Activated gamma-delta T cell (primary cell): ENCODE results near the gene ZNF407.
A peak's percentile ranks its signal among the peaks of the same experiment; 100 is the strongest.

ENCODE experiments used
- DNase-seq: peaks from one replicate; lab custom pipeline; 2025; lab: John Stamatoyannopoulos, UW

Gene ZNF407

GRCh38 chr18:74589021-74589420, 8.6 kb upstream of the ZNF407 start:
- no peak for DNase-seq

GRCh38 chr18:74589811-74590210, 7.9 kb upstream of the ZNF407 start:
- no peak for DNase-seq

GRCh38 chr18:74590671-74591070, 7.0 kb upstream of the ZNF407 start:
- DNase-seq = no peak

GRCh38 chr18:74595431-74595830, 2.2 kb upstream of the ZNF407 start:
- no peak for DNase-seq

- DNase-seq = peak; percentile 54
These were observed 522 bp upstream of the ZNF407 start for GRCh38 chr18:74597034-74597661.

- peak; percentile 58 for DNase-seq
These were observed 806 bp downstream of the ZNF407 start for GRCh38 chr18:74598350-74599001.

- no peak for DNase-seq
These were observed 6.7 kb downstream of the ZNF407 start for GRCh38 chr18:74604361-74604760.

GRCh38 chr18:74604774-74605173, 7.1 kb downstream of the ZNF407 start:
- DNase-seq = no peak

GRCh38 chr18:74608681-74609080, 11.0 kb downstream of the ZNF407 start:
- DNase-seq = no peak

- DNase-seq = no peak
These were observed 11.9 kb downstream of the ZNF407 start for GRCh38 chr18:74609535-74609934.

- DNase-seq = no peak
These were observed 12.5 kb downstream of the ZNF407 start for GRCh38 chr18:74610051-74610615.

- no peak for DNase-seq
These were observed 13.2 kb downstream of the ZNF407 start for GRCh38 chr18:74610860-74611259.

- no peak for DNase-seq
These were observed 14.1 kb downstream of the ZNF407 start for GRCh38 chr18:74611765-74612164.

GRCh38 chr18:74613381-74613780, 15.7 kb downstream of the ZNF407 start:
- no peak for DNase-seq

GRCh38 chr18:74616494-74616893, 18.8 kb downstream of the ZNF407 start:
- no peak for DNase-seq

- no peak for DNase-seq
These were observed 19.8 kb downstream of the ZNF407 start for GRCh38 chr18:74617486-74617885.

- no peak for DNase-seq
These were observed 24.4 kb downstream of the ZNF407 start for GRCh38 chr18:74622072-74622471.

- no peak for DNase-seq
These were observed 25.6 kb downstream of the ZNF407 start for GRCh38 chr18:74623047-74623816.

- DNase-seq = no peak
These were observed 26.8 kb downstream of the ZNF407 start for GRCh38 chr18:74624466-74624865.

GRCh38 chr18:74625157-74625556, 27.5 kb downstream of the ZNF407 start:
- no peak for DNase-seq

GRCh38 chr18:74626049-74626874, 28.6 kb downstream of the ZNF407 start:
- DNase-seq = no peak

GRCh38 chr18:74630804-74631203, 33.1 kb downstream of the ZNF407 start:
- no peak for DNase-seq
